RWPE1 (cell line): ENCODE data around the gene MPPED2.

Experiments
- CTCF ChIA-PET: fragments of 350-600 bp; sonication (Branson Sonifier 250); formaldehyde crosslinking; extraction: SDS; loops from one replicate; lab custom pipeline; 2021; lab: Yijun Ruan, JAX
- POLR2A ChIA-PET: fragments of 400-600 bp; formaldehyde crosslinking; extraction: SDS; loops from one replicate; lab custom pipeline; 2020; ENCODE audit warnings: antibody characterized with exemption; ENCODE audit not compliant: low non-redundant PET; lab: Yijun Ruan, JAX
- DNase-seq: peaks from one replicate; pipeline ENCODE4 v3.0.0; 2012; ENCODE audit warnings: low spot score
- H3K27ac ChIP-seq: fragments of 450-650 bp; 2 replicates; pipeline ENCODE4 v1.5.1; 2017
- CTCF ChIP-seq: fragments of 450-650 bp; conservative IDR thresholded peaks from 2 replicates; pipeline ENCODE4 v1.5.1; 2017; ENCODE audit warnings: low read depth, mild to moderate bottlenecking

MPPED2 gene

GRCh38 chr11:30468881-30469280 is 117.3 kb downstream of the MPPED2 start:
- no peak for DNase-seq
- CTCF ChIA-PET, result no interaction called here
- no peak overlapping the region for H3K27ac ChIP-seq
- POLR2A ChIA-PET, result no interaction called here
- no peak for TF ChIP-seq CTCF

- CTCF ChIA-PET, result interaction anchor here (0.5 to 0.7 kb wide), 2 partner anchors 15 to 693 kb away, joined by 3 read pairs; no protein-coding TSS in a partner anchor
- POLR2A ChIA-PET, result no interaction called here
- H3K27ac ChIP-seq, result no peak overlapping the region
- no peak for DNase-seq
- TF ChIP-seq CTCF, result no peak
Measured at GRCh38 chr11:30467176-30467575, 119.0 kb downstream of the MPPED2 start.

- no peak for DNase-seq
- ChIA-PET POLR2A (no interaction called here), CTCF (no interaction called here)
- TF ChIP-seq CTCF, result no peak
- no peak overlapping the region for H3K27ac ChIP-seq
Measured at GRCh38 chr11:30465623-30466022, 120.5 kb downstream of the MPPED2 start.

GRCh38 chr11:30465192-30465591 is 121.0 kb downstream of the MPPED2 start:
- ChIA-PET CTCF (no interaction called here), POLR2A (no interaction called here)
- no peak for TF ChIP-seq CTCF
- no peak overlapping the region for H3K27ac ChIP-seq
- DNase-seq, result no peak

- ChIA-PET CTCF (interaction anchor here (0.6 kb wide), 1 partner anchor 334 kb away, joined by 3 read pairs; no protein-coding TSS in a partner anchor), POLR2A (no interaction called here)
- DNase-seq, result no peak
- no peak for TF ChIP-seq CTCF
- no peak overlapping the region for H3K27ac ChIP-seq
Measured at GRCh38 chr11:30463266-30463665, 122.9 kb downstream of the MPPED2 start.

- ChIA-PET CTCF (no interaction called here), POLR2A (no interaction called here)
- DNase-seq, result no peak
- no peak for TF ChIP-seq CTCF
- no peak overlapping the region for H3K27ac ChIP-seq
Measured at GRCh38 chr11:30462421-30462820, 123.7 kb downstream of the MPPED2 start.
